Measurements from ENCODE around the gene TFEB.

TFEB gene

GRCh38 chr6:41705996-41706835 is 29.2 kb downstream of the TFEB start:
- DNase-seq (ENCODE audit: low read depth): no peak

- DNase-seq (ENCODE audit: low read depth): no peak
Observed at GRCh38 chr6:41705311-41705995, 30.0 kb downstream of the TFEB start.

GRCh38 chr6:41704656-41705310 is 30.6 kb downstream of the TFEB start:
- DNase-seq (ENCODE audit: low read depth): no peak

GRCh38 chr6:41704028-41704427 is 31.4 kb downstream of the TFEB start:
- no peak for DNase-seq (ENCODE audit: low read depth)

- DNase-seq (ENCODE audit: low read depth): no peak
Observed at GRCh38 chr6:41702771-41703494, 32.5 kb downstream of the TFEB start.

GRCh38 chr6:41702089-41702745 is 33.2 kb downstream of the TFEB start:
- no peak for DNase-seq (ENCODE audit: low read depth)

- DNase-seq (ENCODE audit: low read depth): no peak
Observed at GRCh38 chr6:41700463-41701347, 34.7 kb downstream of the TFEB start.

GRCh38 chr6:41699063-41699462 is 36.3 kb downstream of the TFEB start:
- no peak for DNase-seq (ENCODE audit: low read depth)

- DNase-seq (ENCODE audit: low read depth): no peak
Observed at GRCh38 chr6:41697861-41698781, 37.3 kb downstream of the TFEB start.

- no peak for DNase-seq (ENCODE audit: low read depth)
Observed at GRCh38 chr6:41696788-41697187, 38.6 kb downstream of the TFEB start.

- DNase-seq (ENCODE audit: low read depth): no peak
Observed at GRCh38 chr6:41695825-41696224, 39.6 kb downstream of the TFEB start.

- no peak for DNase-seq (ENCODE audit: low read depth)
Observed at GRCh38 chr6:41694815-41695526, 40.4 kb downstream of the TFEB start.

GRCh38 chr6:41693281-41694240 is 41.8 kb downstream of the TFEB start:
- DNase-seq (ENCODE audit: low read depth): no peak

GRCh38 chr6:41692730-41693129 is 42.7 kb downstream of the TFEB start:
- DNase-seq (ENCODE audit: low read depth): no peak

- DNase-seq (ENCODE audit: low read depth): no peak
Observed at GRCh38 chr6:41692080-41692675, 43.2 kb downstream of the TFEB start.

- no peak for DNase-seq (ENCODE audit: low read depth)
Observed at GRCh38 chr6:41691426-41692079, 43.9 kb downstream of the TFEB start.
